ENCODE results near the gene PPP2R2B.

The PPP2R2B gene

DNA sequence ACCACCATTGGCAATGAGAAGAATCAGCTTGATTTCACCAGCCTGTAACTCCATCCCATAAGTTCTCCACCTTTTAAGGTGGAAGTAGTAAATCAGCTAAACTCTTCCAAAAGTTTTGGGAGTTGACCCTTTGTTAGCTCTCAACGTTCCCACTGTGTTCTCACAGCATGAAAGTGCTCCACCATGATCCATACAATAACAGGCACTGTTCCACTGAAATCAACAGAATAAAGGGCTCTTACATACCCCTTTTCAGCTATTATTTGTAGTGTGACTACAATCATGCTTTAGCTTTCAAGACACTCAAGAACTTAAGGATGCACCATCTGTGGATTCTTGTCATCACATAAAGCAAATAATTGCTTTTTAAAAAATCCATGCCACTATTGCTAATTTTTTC lies 81.6 kb downstream of the PPP2R2B start:
- no peak overlapping the region for H3K4me3 ChIP-seq (ENCODE audit: control insufficient read depth, low read depth, low read length)
- no peak for DNase-seq (ENCODE audit: low read depth)
- TF ChIP-seq, protein P1, sequence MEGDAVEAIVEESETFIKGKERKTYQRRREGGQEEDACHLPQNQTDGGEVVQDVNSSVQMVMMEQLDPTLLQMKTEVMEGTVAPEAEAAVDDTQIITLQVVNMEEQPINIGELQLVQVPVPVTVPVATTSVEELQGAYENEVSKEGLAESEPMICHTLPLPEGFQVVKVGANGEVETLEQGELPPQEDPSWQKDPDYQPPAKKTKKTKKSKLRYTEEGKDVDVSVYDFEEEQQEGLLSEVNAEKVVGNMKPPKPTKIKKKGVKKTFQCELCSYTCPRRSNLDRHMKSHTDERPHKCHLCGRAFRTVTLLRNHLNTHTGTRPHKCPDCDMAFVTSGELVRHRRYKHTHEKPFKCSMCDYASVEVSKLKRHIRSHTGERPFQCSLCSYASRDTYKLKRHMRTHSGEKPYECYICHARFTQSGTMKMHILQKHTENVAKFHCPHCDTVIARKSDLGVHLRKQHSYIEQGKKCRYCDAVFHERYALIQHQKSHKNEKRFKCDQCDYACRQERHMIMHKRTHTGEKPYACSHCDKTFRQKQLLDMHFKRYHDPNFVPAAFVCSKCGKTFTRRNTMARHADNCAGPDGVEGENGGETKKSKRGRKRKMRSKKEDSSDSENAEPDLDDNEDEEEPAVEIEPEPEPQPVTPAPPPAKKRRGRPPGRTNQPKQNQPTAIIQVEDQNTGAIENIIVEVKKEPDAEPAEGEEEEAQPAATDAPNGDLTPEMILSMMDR (IDR thresholded peaks at IDR 0.05; ENCODE audit: control insufficient read depth, insufficient read depth, low read depth, low read length, missing control alignments): no peak

DNA sequence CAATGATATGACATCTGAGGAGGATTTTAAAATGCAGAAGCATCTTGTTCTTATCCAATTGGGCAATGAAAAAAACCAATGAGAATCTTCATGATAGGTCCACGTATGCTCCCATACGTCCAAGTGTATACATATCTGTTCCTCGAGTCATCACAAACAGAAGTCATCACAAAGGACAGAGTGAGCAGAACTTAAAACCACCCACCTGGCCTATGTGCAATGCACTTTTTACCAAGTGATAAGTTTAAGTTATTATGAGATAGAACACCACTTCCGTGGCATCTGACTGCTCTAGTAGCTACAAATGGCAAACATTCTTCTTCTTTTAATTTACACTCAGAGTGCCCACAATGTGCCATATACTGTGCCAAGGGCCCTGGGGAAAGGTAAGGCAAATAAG lies 82.4 kb downstream of the PPP2R2B start:
- TF ChIP-seq, protein P1 (IDR thresholded peaks at IDR 0.05; ENCODE audit: control insufficient read depth, insufficient read depth, low read depth, low read length, missing control alignments): no peak
- no peak for DNase-seq (ENCODE audit: low read depth)
- no peak overlapping the region for H3K4me3 ChIP-seq (ENCODE audit: control insufficient read depth, low read depth, low read length)

DNA sequence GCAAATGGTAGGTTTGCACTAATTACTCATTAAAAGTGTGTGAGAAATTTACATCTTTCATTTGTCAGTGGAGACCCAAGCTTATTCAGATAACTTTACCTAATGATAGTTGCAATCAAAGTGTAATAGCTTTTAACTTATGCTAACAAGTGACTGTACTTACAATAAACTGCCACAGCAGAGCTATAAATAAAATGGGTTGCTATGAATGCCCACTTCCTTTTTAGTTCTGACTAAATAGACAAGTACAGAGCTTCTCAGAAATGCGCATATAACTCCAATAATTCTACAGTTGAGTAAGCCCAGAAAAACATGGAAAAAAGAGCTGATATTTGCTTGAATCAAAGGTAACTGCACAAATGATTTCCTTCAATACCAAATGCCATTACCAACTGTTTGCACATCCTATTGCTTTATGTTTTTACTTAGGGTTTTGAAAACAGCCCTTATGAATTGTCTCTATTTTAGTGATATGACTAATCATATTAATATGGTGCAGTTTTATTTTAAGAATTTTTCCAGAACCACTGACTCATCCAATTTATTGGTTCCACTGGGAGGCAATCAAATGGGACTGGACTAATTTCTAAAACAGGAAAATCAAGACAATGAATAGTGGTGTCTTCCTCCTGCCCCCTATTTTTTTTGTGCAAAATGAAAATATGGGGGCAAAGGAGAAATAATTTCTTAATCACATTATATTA lies 84.1 kb downstream of the PPP2R2B start:
- DNase-seq (ENCODE audit: low read depth): no peak
- no peak overlapping the region for H3K4me3 ChIP-seq (ENCODE audit: control insufficient read depth, low read depth, low read length)
- TF ChIP-seq, protein P1 (IDR thresholded peaks at IDR 0.05; ENCODE audit: control insufficient read depth, insufficient read depth, low read depth, low read length, missing control alignments): no peak

DNA sequence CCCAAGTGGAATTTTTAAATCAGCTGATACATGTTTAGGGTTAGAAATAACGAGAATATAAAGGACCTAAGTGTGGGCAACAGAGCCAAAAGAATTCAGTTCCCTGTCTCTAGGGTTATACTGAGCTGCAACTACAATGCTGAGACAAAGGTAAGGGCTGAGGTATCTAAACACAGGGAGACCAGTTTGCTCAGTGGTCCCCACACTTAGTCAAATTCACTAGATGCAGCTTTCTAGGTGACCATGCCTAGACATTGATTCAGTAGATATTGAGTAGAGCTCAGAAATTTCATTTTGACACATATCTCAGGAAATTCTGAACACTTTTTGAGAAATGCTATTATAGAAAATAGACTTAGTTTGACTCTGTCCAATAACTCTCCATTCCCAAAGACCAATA lies 84.8 kb downstream of the PPP2R2B start:
- H3K4me3 ChIP-seq (ENCODE audit: control insufficient read depth, low read depth, low read length): no peak overlapping the region
- TF ChIP-seq, protein P1 (IDR thresholded peaks at IDR 0.05; ENCODE audit: control insufficient read depth, insufficient read depth, low read depth, low read length, missing control alignments): no peak
- DNase-seq (ENCODE audit: low read depth): no peak

DNA sequence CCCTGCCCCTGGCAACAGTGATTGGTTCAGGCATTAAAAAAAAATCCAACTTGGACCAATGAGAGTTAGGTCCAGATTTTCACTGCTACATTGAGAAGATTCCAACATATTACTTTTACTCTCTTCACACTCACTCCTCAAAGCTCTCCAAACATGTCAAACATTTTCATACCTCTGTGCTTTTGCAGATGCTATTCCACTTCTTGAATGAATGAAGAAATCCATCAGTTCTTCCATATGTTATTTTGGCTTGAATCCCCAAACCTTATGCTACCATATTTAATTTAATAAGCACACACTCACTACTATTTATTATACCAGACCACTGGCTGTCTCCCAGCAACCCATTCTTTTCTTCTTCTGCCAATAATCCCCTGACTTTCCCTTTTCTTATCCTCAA lies 87.1 kb downstream of the PPP2R2B start:
- TF ChIP-seq, protein P1 (IDR thresholded peaks at IDR 0.05; ENCODE audit: control insufficient read depth, insufficient read depth, low read depth, low read length, missing control alignments): no peak

DNA sequence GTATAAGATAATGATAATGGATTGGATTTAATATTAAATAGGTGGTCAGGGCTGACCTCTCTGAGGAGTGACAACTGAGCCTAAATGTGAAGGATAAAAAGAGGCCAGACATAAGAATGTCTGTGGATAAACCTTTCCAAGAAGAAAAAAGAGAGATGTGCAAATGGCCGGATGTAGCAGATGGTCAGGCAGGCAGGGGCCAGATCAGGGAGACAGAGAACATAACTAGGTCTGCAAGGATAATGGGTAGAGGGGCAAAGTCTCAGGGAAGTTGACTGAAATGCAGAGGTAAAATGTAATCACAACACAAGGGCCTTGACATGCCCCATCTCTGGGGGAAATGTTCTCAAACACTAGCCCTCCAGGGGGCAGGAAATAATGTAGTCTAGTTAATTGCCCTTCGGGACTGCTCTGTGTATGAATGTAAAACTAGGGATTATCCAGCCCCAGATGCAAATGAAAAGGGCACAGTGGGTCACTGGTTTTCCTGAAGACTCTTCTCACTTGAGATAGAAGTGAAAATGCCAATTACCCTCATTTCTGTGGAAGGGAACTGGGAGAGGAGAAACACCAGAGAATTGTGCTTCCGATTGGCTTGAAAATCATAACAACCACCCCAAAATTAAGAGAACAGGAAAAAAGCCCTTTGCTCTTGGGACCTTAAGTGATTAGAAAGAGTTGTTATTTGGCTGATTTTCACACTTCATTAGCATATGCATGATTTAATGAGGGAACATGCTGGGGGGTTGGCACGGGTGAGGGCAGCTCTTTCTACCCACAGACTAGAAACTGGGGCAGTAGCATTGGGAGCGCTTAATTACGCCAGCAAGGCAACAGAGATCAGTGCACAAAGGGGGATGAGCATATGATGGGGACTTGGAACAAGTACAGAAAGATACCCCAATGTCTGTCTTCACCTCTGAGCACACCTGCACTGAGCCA lies 88.6 kb downstream of the PPP2R2B start:
- H3K4me3 ChIP-seq (ENCODE audit: control insufficient read depth, low read depth, low read length): no peak overlapping the region
- no peak for DNase-seq (ENCODE audit: low read depth)
- TF ChIP-seq, protein P1 (IDR thresholded peaks at IDR 0.05; ENCODE audit: control insufficient read depth, insufficient read depth, low read depth, low read length, missing control alignments): no peak

More for the DNA sequence above, 87.1 kb downstream of the PPP2R2B start:
- H3K4me3 ChIP-seq (ENCODE audit: control insufficient read depth, low read depth, low read length): no peak overlapping the region
- no peak for DNase-seq (ENCODE audit: low read depth)

Data from AG09309 (cell line).